ENCODE data around the gene POLE.

- no peak for TF ChIP-seq EZH2 (IDR thresholded peaks at IDR 0.05; ENCODE audit: low read depth)
- no peak for TF ChIP-seq CTCF (conservative IDR thresholded peaks at IDR 0.05)
These were observed 26.1 kb downstream of the POLE start for GRCh38 chr12:132660996-132661395.
